PC-9 (cell line): ENCODE measurements around the gene NGEF. TPM values are rescaled to one million over a fixed set of nuclear protein-coding genes. Genes with fewer than 3 reads are reported as not detected.

Source experiments
- BruUV-seq: library from RNA; stranded (reverse); fragments of 400-500 nt; replicated peaks from 2 replicates; lab custom pipeline; 2021; lab: Mats Ljungman, UMichigan
- CTCF ChIA-PET: fragments of 300-600 bp; sonication (Branson Sonifier 250); formaldehyde crosslinking; loops from one replicate; lab custom pipeline; 2022; ENCODE audit warnings: antibody characterized with exemption; lab: Charles Lee
- POLR2A ChIA-PET: fragments of 300-600 bp; sonication (Branson Sonifier 250); formaldehyde crosslinking; loops from one replicate; lab custom pipeline; 2022; ENCODE audit warnings: antibody characterized with exemption; ENCODE audit not compliant: unreplicated experiment; lab: Charles Lee
- DNase-seq, 2 experiments: peaks; one replicate each; pipeline versions ENCODE4 v3.0.0 to v3.0.0-alpha.2; 2015 to 2022; ENCODE audit warnings: mixed read lengths in 1 of 2
- H2AFZ ChIP-seq: fragments of 200-600 bp; sonication (generic); 2 replicates; pipeline ENCODE4 v1.8.1; 2017; ENCODE audit warnings: antibody characterized with exemption
- H3F3A ChIP-seq: fragments of 200-600 bp; sonication (generic); 2 replicates; pipeline ENCODE4 v1.8.1; 2017; ENCODE audit warnings: antibody characterized with exemption, mild to moderate bottlenecking, low read depth; ENCODE audit not compliant: insufficient read depth
- H3K27ac ChIP-seq: fragments of 200-600 bp; sonication (generic); 2 replicates; pipeline ENCODE4 v1.6.1; 2016; ENCODE audit warnings: mixed run types
- H3K27me3 ChIP-seq: fragments of 200-600 bp; sonication (generic); 2 replicates; pipeline ENCODE4 v1.6.1; 2016; ENCODE audit warnings: low read depth, mixed run types; ENCODE audit not compliant: insufficient read depth
- H3K36me3 ChIP-seq: fragments of 200-600 bp; sonication (generic); 2 replicates; pipeline ENCODE4 v1.6.1; 2016; ENCODE audit warnings: low read depth, mixed run types
- H3K4me1 ChIP-seq: fragments of 200-600 bp; sonication (generic); replicated peaks from 2 replicates; pipeline ENCODE4 v1.6.1; 2016; ENCODE audit warnings: mixed run types; ENCODE audit not compliant: insufficient read depth
- H3K4me2 ChIP-seq: fragments of 200-600 bp; sonication (generic); 2 replicates; pipeline ENCODE4 v1.6.1; 2017; ENCODE audit warnings: mixed run types
- H3K4me3 ChIP-seq: fragments of 200-600 bp; sonication (generic); 2 replicates; pipeline ENCODE4 v1.6.1; 2016; ENCODE audit warnings: mixed run types
- H3K79me2 ChIP-seq: fragments of 200-600 bp; sonication (generic); 2 replicates; pipeline ENCODE4 v1.6.1; 2017; ENCODE audit warnings: low read depth, mixed run types
- H3K9me2 ChIP-seq: fragments of 200-600 bp; sonication (generic); 2 replicates; pipeline ENCODE4 v1.8.1; 2017; ENCODE audit warnings: mild to moderate bottlenecking; ENCODE audit not compliant: insufficient read depth
- H3K9me3 ChIP-seq: fragments of 200-600 bp; sonication (generic); 2 replicates; pipeline ENCODE4 v1.8.1; 2016; ENCODE audit warnings: low read depth; ENCODE audit not compliant: insufficient read depth
- H4K20me1 ChIP-seq: fragments of 200-600 bp; sonication (generic); 2 replicates; pipeline ENCODE4 v1.8.1; 2017; ENCODE audit not compliant: insufficient read depth
- CTCF ChIP-seq: fragments of 200-600 bp; sonication (generic); conservative IDR thresholded peaks from 2 replicates; pipeline ENCODE4 v1.6.1; 2017; ENCODE audit warnings: mixed run types, antibody characterized with exemption, mild to moderate bottlenecking, moderate library complexity
- EZH2 ChIP-seq: fragments of 200-600 bp; sonication (generic); IDR thresholded peaks from 2 replicates; pipeline ENCODE4 v1.8.0; 2017; ENCODE audit warnings: antibody characterized with exemption, low read depth
- intact Hi-C: fragments of 100-400 bp; cut with micrococcal nuclease; formaldehyde crosslinking; loops from one replicate; pipeline ENCODE4 v1.10.0; 2022; ENCODE audit not compliant: unreplicated experiment
- total RNA-seq: library from RNA; stranded (reverse); gene quantifications from 2 replicates; pipeline ENCODE4 v1.2.3, GENCODE V29; 2021

The NGEF gene
- total RNA-seq, 1 experiment from 2014 or later: 55.3 TPM

- H3K27ac ChIP-seq: no peak overlapping the region
Measured at GRCh38 chr2:232835687-232836208, 177.3 kb downstream of the NGEF start.

DNA sequence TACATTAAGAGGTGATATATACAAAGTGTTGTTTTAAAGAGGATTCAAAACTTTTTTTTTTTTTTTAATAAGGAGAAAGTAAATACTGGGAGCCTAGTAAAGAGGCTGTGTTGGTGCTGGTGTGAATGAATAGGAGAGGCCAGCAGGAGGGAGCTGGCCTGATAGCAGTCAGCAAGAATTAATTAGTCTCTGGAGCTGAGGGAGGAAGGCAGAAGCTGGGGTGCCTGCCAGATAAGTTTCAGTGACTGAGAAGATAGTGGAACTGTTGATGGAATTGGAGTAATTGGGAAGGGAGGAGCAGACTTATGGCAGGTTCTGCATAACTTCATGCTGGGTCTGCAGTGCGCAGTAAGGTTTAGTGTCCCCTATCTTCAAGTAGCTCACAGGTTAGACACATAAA, 179.2 kb downstream of the NGEF start:
- Histone ChIP-seq H3K4me2 (no peak overlapping the region), H2AFZ (no peak overlapping the region), H3K4me3 (no peak overlapping the region), H3F3A (peaks cover 40% of the 10 kb centered on the region), H3K9me3 (no peaks in the 10 kb centered on the region), H4K20me1 (peaks cover 3% of the 10 kb centered on the region), H3K79me2 (no peaks in the 10 kb centered on the region), H3K9me2 (no peaks in the 10 kb centered on the region), H3K27me3 (no peaks in the 10 kb centered on the region), H3K27ac (no peak overlapping the region), H3K36me3 (peaks cover 35% of the 10 kb centered on the region), H3K4me1 (peaks cover 19% of the 10 kb centered on the region)
- TF ChIP-seq CTCF (no peak), EZH2 (no peak)
- POLR2A ChIA-PET: interaction anchor here (0.6 kb wide), 1 partner anchor 858 kb away, joined by 3 read pairs; no protein-coding TSS in a partner anchor
- intact Hi-C loops: no loop called here
- no TSS peak for BruUV-seq
- DNase-seq: no peak
- CTCF ChIA-PET: interaction anchor here (0.7 kb wide), 1 partner anchor 418 kb away, joined by 3 read pairs; no protein-coding TSS in a partner anchor

More at GRCh38 chr2:232835687-232836208, 177.3 kb downstream of the NGEF start:
- intact Hi-C loops: loop anchor here (5.0 kb wide), 1 partner anchor 417 kb away; the partner anchor contains the start of gene ATG16L1
- no peaks in the 10 kb centered on the region for H3K79me2 ChIP-seq
- ChIA-PET POLR2A (interaction anchor here (0.6 kb wide), 1 partner anchor 374 kb away, joined by 9 read pairs; no protein-coding TSS in a partner anchor), CTCF (no interaction called here)
- no TSS peak for BruUV-seq
- no peaks in the 10 kb centered on the region for H3K9me2 ChIP-seq
- peaks cover 52% of the 10 kb centered on the region for H3F3A ChIP-seq
- peaks cover 36% of the 10 kb centered on the region for H3K36me3 ChIP-seq
- peaks cover 3% of the 10 kb centered on the region for H4K20me1 ChIP-seq
- DNase-seq: no peak
- TF ChIP-seq EZH2: no peak
- TF ChIP-seq CTCF: no peak
- H3K27me3 ChIP-seq: no peaks in the 10 kb centered on the region
- no peaks in the 10 kb centered on the region for H3K9me3 ChIP-seq
- H3K4me3 ChIP-seq: no peak overlapping the region
- peaks cover 24% of the 10 kb centered on the region for H3K4me1 ChIP-seq
- no peak overlapping the region for H3K4me2 ChIP-seq
- no peak overlapping the region for H2AFZ ChIP-seq

GRCh38 chr2:232831496-232831895, 181.6 kb downstream of the NGEF start:
- Histone ChIP-seq H3K79me2 (no peaks in the 10 kb centered on the region), H3K9me3 (no peaks in the 10 kb centered on the region), H3K27me3 (no peaks in the 10 kb centered on the region), H2AFZ (no peak overlapping the region), H4K20me1 (peaks cover 3% of the 10 kb centered on the region), H3K4me2 (no peak overlapping the region), H3K4me3 (no peak overlapping the region), H3K4me1 (no peaks in the 10 kb centered on the region), H3F3A (peaks cover 16% of the 10 kb centered on the region), H3K36me3 (peaks cover 28% of the 10 kb centered on the region), H3K9me2 (no peaks in the 10 kb centered on the region), H3K27ac (no peak overlapping the region)
- ChIA-PET CTCF (no interaction called here), POLR2A (no interaction called here)
- no peak for TF ChIP-seq CTCF
- TF ChIP-seq EZH2: no peak
- intact Hi-C loops: no loop called here
- no peak for DNase-seq
- BruUV-seq: no TSS peak
